ENCODE data around the gene USP17L11.
"Not testable (repeated sequence)": the region's sequence is repeated elsewhere in the genome, so short reads cannot be mapped to it uniquely, and the experiment has no call there.

Gene USP17L11

DNA sequence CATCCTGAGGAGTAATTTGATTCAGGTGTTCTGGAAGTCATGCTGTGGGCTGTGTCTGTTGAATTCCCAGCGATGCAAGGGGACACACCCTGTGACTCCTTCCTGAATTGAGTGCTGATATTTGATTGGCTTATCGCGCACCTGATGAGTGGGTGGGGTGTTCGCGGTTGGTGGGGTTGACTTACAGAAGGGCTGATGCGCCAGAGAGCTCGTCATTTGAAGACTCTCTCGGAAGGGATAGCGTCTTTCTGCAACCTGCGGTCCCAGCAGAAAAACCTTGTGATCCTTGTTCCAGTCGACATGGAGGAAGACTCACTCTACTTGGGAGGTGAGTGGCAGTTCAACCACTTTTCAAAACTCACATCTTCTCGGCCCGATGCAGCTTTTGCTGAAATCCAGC lies 47.4 kb downstream of the USP17L11 start, which contains the start of gene USP17L21:
USP17L21 (plus strand) TSS at position 301 of the 400 bp plus-strand sequence; CDS start at position 301, 0 bp downstream.
- H3K36me3 ChIP-seq (replicated peaks); H3K4me3 ChIP-seq (ENCODE audit: low read depth, low read length); DNase-seq; H3K27ac ChIP-seq; in situ Hi-C loops (cut with HindIII; ENCODE audit: low pct_ligation_motif_present, low sequenced_read_pairs); H3K27me3 ChIP-seq (replicated peaks): not testable (repeated sequence)
